HG02642 (cell line): ENCODE results near the gene FGFBP3.

Source experiments
- ATAC-seq: cut with Tn5 transposase; IDR thresholded peaks from one replicate; pipeline ENCODE4 v1.9.1; 2021; ENCODE audit warnings: mild to moderate bottlenecking; ENCODE audit not compliant: unreplicated experiment, poor library complexity

Gene FGFBP3

GRCh38 chr10:91909117-91909677, at the start of gene FGFBP3:
Gene FGFBP3 (minus strand): TSS chr10:91909486. CDS start chr10:91908969, 517 bp downstream.
- ATAC-seq: peak; percentile 6

GRCh38 chr10:91957091-91957490, 47.8 kb upstream of the FGFBP3 start:
- no peak for ATAC-seq

DNA sequence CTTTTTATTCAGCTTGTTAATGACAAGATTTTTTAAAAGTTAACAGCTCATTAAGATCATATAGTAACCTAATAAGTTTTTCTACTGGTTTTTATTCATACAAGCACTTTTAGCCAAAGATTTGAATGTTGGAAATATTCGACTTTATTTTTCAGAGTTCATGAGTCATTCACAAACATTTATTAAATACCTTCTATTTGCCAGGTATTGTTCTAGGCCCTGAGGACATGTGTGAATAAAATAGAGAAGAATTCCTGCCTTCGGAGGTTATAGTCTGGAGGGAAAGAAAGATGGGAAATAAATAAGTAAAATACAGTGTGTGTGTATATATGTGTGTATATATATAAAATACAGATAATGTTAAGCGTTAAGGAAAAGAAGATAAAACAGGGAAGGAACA, 45.8 kb upstream of the FGFBP3 start:
- ATAC-seq: no peak

GRCh38 chr10:91953600-91954160, 44.4 kb upstream of the FGFBP3 start:
- no peak for ATAC-seq

DNA sequence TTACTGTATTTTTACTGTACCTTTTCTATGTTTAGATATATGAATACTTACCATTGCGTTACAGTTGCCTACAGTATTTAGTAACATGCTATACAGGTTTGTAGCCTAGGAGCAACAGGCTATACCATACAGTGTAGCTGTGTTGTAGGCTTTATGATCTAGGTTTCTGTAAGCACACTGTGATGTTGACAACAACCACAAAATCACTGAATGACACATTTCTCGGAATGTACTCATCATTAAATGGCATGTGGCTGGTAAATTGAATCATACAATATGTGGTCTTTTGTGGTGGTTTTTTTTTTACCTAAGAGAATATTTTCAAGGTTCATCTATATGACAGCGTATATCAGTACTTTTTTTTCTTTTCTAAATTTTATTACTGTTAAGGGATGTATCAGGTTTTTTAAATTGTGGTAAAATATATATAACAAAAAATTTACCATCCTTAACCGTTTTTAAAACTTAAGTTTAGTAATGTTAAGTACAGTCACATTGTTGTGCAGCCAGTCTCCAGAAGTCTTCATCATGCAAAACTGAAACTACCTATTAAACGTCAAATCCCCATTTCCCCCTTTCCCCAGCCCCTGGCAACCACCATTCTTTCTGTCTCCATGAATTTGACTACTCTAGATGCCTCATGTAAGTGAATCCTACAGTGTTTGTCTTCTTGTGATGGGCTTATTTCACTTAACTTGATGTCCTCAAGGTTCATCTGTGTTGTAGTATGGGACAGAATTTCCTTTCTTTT, 35.8 kb upstream of the FGFBP3 start:
- peak; percentile 47 for ATAC-seq

GRCh38 chr10:91941426-91941825, 32.1 kb upstream of the FGFBP3 start:
- ATAC-seq: no peak

DNA sequence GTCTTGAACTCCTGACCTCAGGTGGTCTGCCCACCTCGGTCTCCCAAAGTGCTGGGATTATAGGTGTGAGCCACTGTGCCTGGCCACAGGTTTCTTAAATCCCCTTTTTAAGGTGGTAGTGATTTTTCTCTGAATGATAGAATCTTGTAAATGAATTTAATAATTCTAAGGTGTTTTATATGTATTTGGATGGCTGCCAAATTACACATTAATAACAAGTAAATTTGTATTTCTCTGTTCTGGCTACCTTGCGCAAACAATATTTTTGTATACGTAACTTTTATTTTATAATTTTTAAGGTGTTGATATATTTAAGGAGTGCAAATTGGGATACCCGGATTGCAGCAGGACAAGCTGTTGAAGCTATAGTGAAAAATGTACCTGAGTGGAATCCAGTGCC, 30.4 kb upstream of the FGFBP3 start:
- ATAC-seq: no peak

- no peak for ATAC-seq
Observed at GRCh38 chr10:91935886-91936285, 26.6 kb upstream of the FGFBP3 start.

GRCh38 chr10:91932737-91933136, 23.5 kb upstream of the FGFBP3 start:
- no peak for ATAC-seq

GRCh38 chr10:91931526-91932190, 22.4 kb upstream of the FGFBP3 start:
- no peak for ATAC-seq

GRCh38 chr10:91930939-91931338, 21.7 kb upstream of the FGFBP3 start:
- no peak for ATAC-seq

- ATAC-seq: no peak
Observed at GRCh38 chr10:91925022-91925320, 15.7 kb upstream of the FGFBP3 start.

GRCh38 chr10:91924212-91925021, 15.1 kb upstream of the FGFBP3 start:
- ATAC-seq: peak; percentile 19

- ATAC-seq: peak; percentile 98
Observed at GRCh38 chr10:91923371-91924211, 14.3 kb upstream of the FGFBP3 start, which contains the start of gene BTAF1. Gene BTAF1 (plus strand): TSS chr10:91923770. CDS start chr10:91924077, 307 bp downstream.

GRCh38 chr10:91919651-91920050, 10.4 kb upstream of the FGFBP3 start:
- ATAC-seq: no peak

GRCh38 chr10:91910467-91910866, 1.2 kb upstream of the FGFBP3 start:
- ATAC-seq: no peak

DNA sequence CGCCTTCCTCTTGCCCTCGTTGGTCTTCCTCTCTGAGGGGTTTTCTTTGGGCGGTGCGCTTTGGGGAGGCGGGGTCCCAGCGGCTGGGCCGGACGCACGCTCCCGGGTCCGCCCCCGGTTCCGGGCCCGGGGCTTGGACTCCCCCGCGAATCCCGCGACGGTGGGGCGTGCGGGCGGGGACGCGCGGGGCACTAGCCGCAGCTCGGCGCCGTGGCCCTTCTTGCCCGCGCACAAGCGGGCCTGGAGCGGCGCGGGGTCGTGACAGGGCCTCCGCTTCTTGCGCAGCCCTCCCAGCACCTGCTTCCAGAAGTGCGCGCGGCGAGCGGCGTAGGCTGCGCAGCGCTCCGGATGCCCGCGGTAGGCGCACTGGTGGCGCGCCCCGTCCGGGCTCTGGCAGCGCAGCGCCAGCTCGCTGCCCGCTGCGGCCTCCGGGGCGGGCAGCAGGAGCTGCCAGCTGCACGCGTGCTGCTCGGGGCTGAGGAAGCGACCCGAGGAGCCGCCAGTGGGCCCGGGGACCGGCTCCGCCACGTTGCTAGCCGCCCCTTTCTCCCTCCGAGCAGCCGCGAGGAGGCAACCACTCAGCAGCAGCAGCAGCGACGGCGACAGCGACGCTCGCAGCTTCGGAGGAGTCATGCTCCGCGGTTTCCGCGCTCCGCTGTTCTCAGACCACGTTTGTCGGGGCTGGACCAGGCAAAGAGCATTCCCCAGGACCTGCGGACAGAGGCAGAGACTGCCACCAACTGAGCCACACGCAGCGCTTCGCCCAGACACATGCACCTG, 759 bp downstream of the FGFBP3 start:
- ATAC-seq: peak; percentile 93

DNA sequence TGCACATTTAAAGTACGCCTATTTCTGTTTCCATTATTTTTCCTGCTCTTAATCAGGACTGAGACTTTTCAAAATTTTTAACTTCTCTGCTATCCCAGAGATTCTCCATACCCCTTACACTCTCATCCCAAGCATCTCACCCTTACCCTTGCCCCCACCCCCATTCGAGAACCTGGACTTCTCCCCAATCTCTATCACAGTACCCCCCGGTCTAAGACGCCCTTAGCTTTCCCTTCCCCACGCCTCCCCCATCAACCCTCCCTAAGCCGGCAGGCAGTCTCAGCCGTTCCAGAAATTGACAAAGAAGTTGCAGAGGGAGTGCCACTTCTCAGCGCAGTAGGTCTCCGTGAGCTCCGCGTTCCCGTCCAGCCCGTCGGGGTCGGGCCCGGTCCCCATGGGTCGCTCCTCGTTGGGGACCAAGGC, 1.4 kb downstream of the FGFBP3 start:
- no peak for ATAC-seq
